ENCODE data around the gene NPAS4.
"Not testable (repeated sequence)": the region's sequence is repeated elsewhere in the genome, so short reads cannot be mapped to it uniquely, and the experiment has no call there.

The NPAS4 gene

DNA sequence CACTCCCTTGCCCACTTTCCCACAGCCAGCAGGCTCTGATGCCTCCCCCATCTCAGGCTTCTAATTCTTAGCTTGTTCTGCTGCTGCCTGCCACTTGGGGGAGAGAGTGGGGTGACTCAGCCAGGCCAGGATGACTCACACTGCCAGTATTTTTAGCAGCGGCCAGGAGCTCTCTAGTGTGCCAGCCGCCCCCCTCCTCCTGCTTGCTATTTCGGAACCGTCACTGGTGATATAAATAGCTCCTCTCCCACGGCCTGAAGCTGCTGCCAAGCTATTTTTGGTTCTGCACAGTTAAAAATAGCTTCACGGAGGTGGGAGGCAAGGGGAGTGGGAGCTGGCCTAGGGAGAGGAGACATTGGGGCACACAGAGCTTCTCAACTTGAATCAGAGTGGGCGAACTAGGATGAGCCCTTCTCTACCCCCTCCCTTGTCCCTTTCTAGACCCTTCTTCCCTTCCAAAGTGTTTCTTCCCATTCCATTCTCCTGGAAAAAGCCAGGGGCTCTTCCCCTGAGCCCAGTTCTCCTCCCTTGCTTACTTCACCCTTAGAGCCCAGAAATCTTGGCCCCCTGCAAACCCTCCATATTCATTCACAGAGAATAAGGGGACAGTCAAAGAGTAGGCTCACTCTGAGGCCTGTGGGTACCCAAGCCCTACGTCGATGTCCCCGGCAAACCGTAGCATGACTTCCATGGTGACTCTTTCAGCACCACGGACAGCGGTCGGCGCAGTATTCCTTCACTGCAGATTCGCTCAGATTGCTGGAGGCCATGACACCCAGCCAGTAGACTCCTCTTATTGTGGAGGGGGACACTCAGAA, 2.5 kb upstream of the NPAS4 start:
- peak; percentile 76 for DNase-seq (ENCODE audit: low spot score)

DNA sequence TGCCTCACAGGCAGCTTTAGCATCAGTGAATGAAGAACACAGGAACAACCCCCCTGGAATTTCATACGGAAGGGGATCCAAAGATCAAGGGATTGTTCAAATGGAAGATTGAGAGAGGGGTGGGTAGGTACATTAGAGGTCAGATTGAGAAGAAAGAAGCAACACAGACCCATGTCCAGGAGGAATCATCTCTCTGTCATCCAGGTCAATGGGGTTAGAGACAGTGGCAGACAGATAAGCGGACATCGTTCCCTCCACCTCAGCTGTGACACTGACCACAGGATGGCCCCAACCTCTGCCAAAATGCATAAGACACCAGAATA, 1.9 kb upstream of the NPAS4 start:
- no peak for DNase-seq (ENCODE audit: low spot score)

DNA sequence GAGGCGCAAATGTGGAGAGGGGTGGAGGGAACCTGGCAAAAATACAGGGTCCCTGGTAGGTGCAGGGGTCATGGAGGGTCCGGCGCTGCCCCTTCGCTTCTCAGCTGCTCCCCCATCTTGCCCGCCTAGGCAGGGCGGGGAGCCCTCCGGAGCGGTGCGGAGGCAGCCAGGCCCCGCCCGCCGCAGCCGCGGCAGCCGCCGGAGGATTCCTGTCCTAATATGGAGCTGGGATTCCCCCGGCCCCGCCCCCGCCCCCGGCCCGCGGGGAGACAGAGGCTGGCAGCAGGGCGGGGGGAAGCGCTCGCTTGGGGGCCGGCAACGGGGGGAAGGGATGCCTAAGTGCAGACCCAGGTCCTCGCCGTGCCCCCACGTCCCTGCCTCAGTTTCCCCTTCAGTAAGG, 1.0 kb upstream of the NPAS4 start:
- no peak for DNase-seq (ENCODE audit: low spot score)

DNA sequence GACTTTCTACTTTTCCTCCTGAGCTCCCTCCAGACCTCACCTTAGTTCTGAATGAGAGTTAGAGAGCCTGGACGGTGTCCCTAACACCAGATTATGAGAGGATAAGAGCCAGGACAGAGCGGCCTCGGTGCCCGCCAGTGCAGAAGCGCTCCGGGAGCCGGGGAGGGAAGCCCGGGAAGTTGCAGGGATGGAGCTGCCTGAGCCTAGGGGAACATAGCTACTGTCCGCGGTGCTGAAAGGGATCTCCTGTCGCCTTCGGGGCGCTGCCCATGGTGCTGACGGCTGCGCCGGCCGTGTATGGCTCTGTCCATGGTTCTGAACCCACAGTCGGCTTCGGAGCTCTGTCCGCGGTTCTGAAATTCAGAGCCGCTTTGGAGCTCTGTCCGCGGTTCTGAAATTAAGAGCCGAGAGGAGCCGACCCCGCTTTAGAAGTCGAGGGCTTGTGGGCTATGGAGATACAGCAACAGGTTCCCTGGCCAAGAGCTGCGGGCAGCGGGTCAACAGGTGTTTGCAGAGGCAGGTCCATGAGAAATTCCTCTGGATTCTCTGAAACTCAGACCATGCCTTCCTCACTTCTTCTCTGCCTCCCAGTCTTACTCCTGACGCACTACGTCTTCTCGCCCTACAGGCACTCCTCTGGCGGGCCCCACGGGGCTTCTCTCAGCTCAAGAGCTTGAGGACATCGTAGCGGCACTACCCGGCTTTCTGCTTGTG, 814 bp downstream of the NPAS4 start:
- peak; percentile 94 for DNase-seq (ENCODE audit: low spot score)

DNA sequence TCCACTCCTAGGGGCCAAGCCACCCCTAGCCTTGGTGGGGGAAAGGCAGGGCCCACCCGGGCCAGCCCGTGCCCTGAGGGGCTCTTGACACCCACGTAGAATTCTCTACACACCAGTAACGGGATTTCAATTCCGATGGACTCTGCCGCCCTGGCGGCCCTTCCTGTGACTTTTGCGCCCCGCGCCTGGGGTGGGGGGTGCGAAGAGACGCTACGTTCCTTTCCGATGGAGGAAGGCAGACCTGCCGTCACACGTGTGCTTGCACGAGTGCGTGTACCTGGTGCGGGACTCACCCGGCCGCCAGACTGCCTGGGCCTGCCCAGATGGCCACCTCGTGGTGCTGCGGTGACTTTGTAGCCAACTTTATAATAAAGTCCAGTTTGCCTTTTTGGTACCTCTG, 5.5 kb downstream of the NPAS4 start:
- DNase-seq (ENCODE audit: low spot score) = no peak

DNA sequence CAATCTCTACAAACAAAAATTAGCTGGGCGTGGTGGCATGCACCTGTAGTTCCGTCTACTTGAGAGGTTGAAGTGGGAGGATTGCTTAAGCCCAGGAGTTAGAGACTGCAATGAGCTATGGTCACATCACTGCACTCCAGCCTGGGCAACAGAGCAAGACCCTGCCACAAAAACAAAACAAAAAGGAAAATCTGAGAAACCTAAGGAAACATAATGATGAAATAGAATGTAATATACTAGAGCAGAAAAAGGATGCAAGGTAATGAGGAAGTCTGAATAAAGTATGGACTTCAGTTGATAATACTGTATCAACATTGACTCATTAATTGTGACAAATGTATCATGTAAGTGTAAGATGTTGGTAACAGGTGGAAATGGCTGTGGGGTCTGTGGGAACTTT, 8.1 kb downstream of the NPAS4 start:
- DNase-seq (ENCODE audit: low spot score) = no peak

DNA sequence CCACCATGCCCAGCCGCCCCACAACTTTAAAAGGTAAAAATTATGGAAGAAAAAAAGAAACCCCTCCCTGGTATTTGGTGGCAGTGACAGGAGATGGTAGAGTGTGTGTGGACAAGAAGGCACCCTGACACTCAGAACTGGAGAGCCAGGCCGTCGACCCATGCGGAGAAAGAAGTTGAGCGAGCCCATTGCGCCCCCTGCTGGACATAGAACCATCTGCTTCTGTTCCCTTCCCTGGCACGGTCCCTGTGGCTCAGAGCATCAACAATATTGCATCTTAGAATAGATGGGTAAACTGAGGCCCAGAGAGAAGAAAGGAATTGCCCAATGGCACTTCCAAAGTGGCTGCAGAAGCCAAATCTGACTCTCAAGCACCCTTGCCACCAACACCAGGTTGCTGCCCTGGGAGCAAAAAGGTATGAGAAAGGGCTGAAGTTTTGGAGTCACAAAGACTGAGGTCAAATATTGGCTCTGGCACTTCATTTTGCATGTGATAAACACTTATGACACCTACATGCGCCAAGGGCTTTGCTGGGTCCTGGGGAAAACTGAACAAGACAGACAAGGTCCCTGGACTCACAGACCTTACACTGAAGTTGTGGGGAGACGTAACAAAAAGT, 9.3 kb downstream of the NPAS4 start:
- DNase-seq (ENCODE audit: low spot score) = peak; percentile 58

DNA sequence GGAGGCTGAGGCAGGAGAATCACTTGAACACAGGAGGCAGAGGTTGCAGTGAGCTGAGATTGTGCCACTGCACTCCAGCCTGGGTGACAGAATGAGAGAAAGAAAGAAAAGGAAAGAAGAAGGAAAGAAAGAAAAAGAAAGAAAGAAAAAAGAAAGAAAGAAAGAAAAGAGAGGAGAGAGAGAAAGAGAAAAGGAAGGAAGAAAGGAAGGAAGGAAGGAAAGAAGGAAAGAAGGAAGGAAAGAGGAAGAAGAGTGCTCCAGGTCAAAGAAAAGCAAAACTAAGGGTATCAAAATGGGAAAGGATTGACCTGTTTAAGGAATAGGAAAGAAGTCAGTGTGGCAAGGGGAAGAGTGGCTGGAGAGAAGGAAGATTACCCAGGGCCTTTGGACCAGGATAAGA, 10.5 kb downstream of the NPAS4 start:
- DNase-seq (ENCODE audit: low spot score) = not testable (repeated sequence)

DNA sequence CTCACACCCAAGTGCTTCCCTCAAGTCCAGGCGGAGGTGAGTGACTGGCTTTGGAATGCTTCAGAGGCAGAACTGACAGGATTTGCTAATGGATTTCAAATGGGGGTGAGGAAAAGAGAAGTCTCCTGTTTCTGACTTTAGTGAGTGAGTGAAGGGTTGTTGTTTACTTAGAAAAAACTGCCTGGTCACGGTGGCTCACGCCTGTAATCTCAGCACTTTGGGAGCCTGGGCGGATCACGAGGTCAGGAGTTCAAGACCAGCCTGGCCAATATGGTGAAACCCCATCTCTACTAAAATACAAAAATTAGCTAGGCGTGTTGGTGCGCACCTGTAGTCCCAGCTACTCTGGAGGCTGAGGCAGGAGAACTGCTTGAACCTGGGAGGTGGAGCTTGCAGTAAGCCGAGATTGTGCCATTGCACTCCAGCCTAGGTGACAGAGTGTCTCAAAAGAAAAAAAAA, 11.1 kb downstream of the NPAS4 start:
- not testable (repeated sequence) for DNase-seq (ENCODE audit: low spot score)

DNA sequence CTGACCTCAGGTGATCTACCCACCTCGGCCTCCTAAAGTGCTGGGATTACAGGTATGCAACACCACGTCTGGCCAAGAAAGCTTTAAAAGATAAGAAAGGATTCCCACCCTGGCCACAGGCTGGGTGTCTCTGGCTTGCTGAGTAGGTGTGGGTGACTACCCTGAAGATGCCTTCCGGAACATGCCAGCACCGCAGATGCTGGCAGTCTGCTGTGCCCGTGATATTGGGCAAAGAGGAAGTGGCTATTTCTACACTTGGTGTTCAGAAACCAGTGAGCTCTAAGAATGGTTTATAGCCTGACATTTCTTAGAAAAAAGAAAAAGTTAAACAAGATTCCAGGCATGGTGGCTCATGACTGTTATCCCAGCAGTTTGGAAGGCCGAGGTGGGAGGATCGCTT, 11.8 kb downstream of the NPAS4 start:
- no peak for DNase-seq (ENCODE audit: low spot score)

DNA sequence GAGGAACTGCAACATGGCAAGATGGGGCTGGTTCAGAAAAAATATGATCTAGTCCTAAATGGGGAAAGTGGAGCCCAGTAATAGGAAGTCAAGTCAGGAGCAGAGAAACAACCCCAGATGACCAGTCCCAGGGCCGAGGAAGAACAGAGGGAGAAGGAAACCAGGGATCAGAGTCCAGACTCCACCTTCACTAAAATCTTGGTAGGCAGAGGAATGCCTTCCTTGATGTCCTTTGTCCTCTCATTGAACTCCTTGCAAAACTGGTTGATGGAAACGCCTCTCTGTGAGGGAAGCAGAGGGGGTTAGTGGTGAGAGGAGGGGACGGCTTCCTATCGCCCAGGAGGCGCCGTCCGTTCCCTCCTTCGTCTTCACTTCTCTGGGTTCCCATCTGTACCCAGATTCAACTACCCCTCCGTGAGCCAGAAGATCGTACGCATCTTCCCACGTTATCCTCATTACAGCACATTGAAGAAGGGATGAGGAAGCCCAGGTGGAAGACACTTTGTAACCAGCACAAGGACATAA, 17.2 kb downstream of the NPAS4 start:
- DNase-seq (ENCODE audit: low spot score) = no peak

DNA sequence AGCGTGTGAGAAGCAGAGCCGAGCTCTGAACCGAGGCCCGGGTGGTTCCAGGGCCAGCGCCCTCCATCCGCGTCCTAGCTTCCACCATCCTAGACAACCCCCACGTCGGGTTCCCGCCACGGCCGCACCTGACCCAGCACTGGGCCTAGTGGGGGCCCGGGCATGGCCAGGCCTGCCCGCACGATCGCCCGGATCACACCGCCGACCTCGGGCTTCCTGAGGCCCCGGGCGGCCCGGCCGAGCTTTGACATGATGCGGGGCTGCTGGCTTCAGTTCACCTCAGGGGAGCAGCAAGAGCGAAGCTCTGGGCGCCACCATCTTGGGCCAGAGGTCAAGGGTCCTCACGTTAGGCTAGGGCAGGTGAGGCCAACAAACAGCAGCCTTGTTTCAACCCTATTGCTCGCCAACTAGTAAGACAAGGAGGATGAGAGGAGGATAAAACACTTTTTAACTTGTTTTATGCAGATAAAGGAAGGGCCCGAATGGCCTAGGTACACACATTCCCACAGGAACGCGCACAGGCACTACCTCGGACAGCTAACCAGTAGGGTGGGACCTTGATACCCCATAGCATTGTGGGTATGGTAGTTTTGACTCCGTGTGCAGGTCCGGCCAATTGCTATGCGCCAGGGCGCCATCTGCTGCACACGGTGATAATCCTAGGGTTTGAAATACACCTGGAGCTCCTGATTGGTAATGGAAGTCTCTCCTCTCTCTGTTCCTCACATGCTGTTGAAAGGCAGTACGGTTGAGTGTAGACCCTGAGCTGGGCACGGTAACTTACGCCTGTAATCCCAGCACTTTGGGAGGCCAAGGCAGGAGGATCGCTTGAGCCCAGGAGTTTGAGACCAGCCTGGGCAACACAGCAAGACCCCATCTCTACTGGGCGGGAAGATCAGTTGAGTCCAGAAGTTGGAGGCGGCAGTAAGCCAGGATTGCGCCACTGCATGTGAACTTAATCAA, 17.9 kb downstream of the NPAS4 start, which contains the start of gene MRPL11:
Gene MRPL11, minus strand, starts transcription at position 345 of the 963 bp plus-strand sequence. Its CDS starts 94 bp downstream, at position 251.
- peak; percentile 89 for DNase-seq (ENCODE audit: low spot score)

DNA sequence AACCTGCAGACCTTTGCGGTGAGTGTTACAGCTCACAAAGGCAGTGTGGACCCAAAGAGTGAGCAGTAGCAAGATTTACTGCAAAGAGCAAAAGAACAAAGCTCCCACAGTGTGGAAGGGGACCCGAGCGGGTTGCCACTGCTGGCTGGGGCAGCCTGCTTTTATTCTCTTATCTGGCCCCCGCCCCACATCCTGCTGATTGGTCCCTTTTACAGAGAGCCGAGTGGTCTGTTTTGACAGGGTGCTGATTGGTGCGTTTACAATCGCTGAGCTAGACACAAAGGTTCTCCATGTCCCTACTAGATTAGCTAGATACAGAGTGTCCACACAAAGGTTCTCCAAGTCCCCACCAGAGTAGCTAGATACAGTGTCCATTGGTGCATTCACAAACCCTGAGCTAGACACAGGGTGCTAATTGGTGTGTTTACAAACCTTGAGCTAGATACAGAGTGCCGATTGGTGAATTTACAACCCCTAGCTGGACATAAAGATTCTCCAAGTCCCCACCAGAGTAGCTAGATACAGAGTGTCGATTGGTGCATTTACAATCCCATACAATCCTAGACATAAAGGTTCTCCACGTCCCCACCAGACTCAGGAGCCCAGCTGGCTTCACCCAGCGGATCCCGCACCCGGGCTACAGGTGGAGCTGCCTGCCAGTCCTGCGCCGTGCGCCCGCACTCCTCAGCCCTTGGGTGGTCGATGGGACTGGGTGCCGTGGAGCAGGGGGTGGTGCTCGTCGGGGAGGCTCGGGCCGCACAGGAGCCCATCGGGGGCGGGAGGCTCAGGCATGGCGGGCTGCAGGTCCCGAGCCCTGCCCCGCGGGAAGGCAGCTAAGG, 19.5 kb downstream of the NPAS4 start:
- not testable (repeated sequence) for DNase-seq (ENCODE audit: low spot score)

DNA sequence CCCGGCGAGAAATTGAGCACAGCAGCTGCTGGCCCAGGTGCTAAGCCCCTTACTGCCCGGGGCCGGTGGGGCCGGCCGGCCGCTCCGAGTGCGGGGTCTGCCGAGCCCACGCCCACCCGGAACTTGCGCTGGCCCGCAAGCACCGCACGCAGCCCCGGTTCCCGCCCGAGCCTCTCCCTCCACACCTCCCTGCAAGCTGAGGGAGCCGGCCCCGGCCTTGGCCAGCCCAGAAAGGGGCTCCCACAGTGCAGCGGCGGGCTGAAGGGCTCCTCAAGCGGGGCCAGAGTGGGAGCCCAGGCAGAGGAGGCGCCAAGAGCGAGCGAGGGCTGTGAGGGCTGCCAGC, 20.1 kb downstream of the NPAS4 start:
- DNase-seq (ENCODE audit: low spot score) = not testable (repeated sequence)

DNA sequence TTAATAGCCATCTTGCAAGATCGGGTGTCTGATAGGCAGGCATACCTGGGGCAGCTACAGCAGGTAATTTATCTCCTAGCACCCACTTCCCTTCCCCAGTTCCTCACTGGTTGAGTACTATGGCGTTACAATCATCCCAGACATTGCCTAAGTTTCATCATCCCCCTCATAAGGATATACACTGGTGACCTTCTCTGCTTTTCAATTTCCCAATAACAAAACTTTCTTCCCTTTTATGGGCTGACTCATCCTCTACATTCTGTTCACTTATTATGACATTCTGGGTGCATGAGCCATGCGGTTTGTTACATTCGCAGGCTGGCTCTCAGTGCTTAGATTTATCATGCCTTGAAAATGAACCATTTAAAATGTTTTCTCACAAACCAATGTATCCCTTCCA, 22.8 kb downstream of the NPAS4 start:
- peak; percentile 55 for DNase-seq (ENCODE audit: low spot score)

DNA sequence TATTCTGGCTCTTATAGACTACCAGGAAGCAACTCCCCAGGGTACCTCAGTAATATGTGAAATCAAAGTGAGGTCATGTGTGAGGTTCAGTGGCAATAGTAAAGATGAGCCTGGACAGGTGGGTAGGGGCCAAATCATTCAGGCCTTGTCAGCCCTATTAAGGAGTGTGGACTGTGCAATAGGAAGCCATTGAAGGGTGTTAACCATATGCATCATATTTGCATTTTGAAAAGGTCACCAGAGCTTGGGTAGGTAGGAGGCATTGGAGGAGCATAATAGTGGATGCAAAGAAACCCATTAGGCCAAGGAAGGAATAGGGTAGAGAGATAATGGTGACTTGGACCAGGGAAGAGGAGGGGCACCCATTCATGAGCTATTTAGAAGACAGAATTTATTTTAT, 26.2 kb downstream of the NPAS4 start:
- no peak for DNase-seq (ENCODE audit: low spot score)

DNA sequence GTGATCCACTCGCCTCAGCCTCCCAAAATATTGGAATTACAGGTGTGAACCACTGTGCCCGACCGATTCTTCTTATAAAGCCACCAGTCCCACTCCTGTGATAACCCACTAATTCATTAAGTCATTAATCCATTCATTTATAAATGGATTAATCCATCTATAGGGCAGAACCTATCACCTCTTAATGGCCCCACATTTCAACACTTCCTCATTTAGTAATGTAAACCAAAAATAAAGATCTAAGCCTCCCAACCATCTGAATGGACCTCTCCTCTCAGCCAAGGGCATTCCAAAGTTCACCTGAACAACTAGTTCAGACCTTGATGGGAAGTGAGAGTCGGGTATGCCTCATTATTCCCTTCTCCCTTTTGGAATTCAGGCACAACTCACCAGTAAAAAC, 27.7 kb downstream of the NPAS4 start:
- DNase-seq (ENCODE audit: low spot score) = no peak

DNA sequence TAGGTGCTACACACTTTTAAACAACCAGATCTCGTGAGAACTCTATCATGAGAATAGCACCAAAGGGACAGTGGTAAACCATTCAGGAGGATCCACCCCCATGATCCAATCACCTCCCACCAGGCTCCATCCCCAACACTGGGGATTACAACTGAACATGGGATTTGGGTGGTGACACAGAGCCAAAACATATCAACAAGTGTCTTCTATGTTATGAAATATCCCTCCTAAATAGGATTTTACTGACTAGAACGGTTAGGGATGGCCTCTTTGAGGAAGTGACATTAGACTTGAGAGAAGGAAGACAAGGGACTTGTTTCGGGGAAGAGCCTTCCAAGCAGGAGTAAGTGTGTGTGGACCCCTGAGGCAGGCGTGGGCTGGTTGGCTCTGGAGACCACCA, 29.7 kb downstream of the NPAS4 start:
- DNase-seq (ENCODE audit: low spot score) = no peak

DNA sequence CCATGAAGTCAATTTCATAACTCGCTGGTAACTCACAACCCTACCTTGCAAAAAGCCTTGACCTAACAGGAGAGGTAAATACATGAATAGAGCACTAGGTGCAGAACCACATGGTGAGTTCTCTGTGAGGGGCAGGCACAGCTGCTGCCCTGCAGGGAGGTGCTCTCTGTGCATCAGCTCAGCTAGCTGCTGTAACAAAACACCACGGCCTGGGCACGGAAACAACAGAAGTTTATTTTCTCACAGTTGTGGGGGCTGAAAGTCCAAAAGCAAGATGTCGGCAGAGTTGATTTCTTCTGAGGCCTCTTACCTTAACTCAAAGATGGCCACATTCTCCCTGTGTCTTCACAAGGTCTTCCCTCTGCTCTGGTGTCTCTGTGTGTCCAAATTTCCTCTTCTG, 30.8 kb downstream of the NPAS4 start:
- no peak for DNase-seq (ENCODE audit: low spot score)

DNA sequence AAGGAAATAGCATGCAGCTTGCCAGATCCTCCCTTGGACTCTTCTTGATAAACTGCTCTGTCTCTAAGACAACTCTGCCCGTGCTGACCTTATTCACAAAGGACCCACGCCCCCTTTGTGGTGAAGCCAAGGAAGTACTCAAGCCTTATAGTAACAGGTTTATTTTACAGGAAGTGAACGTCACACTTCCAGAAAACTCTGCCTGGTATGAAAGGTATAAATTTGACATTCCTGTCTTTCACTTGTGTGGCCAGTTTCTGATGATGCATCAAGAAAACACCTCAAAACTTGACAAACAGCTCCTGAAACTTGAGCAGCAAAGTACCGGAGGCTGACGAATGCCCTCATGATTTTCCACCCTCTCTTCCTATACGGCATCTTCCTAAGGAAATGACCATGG, 33.4 kb downstream of the NPAS4 start:
- DNase-seq (ENCODE audit: low spot score) = no peak

DNA sequence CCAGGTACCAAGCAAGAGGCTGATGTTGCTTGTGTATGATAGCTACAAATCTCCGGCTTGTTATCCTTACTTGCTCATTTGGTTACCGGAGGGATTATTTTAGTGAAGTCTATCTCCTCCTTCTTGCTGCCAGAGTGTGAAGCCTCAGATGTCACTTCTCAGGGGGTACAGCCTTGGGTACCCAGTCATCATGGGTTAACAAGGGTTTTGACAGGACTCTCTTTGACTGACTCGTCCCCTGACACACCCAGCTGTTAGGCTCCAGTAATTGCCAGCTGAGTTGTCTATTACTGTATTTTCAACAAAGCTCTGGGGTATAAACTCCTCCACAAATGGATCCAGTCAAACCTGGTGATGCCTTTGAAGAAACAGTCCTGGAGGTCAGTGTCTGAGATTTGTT, 34.0 kb downstream of the NPAS4 start:
- DNase-seq (ENCODE audit: low spot score) = no peak

All from COLO829 (cell line).